HG03097 (cell line): Measurements from ENCODE around the gene DUOXA1.
"Not testable (repeated sequence)": the region's sequence is repeated elsewhere in the genome, so short reads cannot be mapped to it uniquely, and the experiment has no call there.

ENCODE experiments used
- ATAC-seq: cut with Tn5 transposase; IDR thresholded peaks from one replicate; pipeline ENCODE4 v1.9.1; 2021; ENCODE audit not compliant: unreplicated experiment, low FRiP score

Gene DUOXA1

DNA sequence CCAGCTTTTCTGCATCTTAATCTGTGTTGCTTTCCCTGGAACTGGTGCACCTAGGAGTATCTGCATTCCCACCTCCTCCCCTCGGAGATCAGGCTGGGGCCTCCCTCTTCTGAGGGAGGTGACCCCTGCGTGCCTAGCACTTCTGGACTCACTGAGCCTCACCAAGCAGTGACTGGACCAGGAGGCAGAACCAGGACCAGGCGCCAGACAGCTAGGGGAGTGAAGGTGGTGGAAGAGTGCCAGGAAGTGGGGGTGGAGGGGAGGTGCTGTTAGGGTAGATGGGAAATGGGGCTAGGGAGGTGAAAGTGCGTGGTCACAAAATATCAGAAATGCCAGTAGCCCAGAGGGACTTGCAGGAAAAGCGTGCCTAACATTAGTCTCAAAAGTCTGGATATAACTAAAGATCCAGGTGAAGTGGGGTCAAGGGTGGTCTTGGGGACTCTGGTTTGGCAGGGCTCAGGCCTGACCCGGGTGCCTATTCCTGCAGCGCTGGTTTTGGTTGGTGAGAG, 14.3 kb downstream of the DUOXA1 start:
- ATAC-seq, result no peak

DNA sequence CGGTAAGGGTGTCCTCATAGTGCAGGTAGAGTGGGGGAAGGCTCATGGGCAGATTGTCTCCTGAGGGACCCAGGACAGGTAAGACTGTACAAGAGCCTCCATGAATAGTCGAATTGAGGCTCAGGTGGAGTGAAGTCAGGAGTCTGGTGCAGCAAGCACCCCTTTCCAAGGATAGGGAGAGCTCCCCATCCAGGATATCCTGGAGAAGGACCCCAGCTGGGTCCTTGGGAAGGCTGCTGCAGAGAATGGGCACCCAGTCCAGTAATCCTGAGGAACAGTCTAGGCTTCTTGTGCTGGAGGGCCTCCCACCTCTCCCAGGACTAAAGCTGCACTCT, 15.0 kb downstream of the DUOXA1 start:
- no peak for ATAC-seq

DNA sequence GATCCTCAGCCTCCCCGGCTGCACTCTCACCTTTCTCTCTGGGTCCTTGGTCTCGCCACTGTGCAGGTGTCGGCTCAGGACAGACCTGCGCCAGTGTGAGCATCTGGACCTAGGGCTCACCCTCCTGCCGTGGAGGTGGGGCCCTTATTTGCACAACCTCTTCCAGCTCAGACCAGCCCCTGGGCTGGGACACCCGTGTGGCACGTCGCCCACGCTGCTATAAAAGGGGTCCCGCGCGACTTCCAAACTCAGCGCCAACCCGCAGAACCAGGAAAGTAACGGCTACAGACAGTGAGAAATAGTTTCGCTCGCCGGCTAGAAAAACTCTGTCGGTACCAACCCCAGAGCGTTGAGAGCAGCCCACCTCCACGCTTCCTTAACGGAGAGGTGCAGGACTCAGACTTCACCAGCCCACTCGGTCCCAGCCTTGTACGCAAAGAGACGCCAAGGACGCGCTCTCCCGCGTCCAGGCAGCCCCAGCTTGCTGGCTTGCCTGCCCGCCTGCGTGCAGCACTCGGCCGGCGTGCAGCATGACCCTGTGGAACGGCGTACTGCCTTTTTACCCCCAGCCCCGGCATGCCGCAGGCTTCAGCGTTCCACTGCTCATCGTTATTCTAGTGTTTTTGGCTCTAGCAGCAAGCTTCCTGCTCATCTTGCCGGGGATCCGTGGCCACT, 15.5 kb downstream of the DUOXA1 start, which contains the start of the genes DUOX2 and DUOXA2:
Gene DUOX2, minus strand, starts transcription at position 97 of the 675 bp plus-strand sequence. CDS start 761 bp downstream, outside the sequence.
Gene DUOXA2, plus strand, starts transcription at position 251 of the 675 bp plus-strand sequence. Its CDS starts 280 bp downstream, at position 531.
- ATAC-seq, result no peak

DNA sequence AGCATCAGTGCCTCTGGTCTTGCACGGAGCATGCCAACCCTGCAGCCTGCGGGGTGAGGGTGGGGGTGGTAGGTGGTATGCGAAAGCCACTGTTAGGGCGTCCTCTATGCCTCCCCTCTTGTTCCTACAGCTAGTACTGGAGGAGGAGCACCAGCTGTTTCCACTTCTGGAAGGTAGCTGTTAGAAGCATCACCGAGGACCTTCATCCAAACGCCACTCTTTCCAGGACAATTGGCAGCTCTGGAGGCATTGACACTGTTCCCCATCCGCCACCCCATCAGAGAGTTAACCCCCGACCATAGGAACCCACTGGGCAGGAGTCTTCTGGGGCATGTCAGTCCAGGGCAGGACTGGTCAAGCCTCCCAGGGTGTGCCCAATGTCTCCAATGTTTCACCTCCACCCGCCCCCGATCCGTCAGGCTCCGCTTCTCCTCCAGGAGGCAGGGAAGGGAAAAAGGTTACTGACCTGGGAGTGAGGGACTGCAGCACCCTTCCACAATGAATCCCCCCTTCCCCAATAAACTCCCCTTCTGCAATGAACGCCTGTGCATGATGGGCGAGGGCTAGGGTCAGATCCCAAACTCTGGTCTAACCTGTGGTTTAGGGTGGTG, 16.2 kb downstream of the DUOXA1 start:
- no peak for ATAC-seq

DNA sequence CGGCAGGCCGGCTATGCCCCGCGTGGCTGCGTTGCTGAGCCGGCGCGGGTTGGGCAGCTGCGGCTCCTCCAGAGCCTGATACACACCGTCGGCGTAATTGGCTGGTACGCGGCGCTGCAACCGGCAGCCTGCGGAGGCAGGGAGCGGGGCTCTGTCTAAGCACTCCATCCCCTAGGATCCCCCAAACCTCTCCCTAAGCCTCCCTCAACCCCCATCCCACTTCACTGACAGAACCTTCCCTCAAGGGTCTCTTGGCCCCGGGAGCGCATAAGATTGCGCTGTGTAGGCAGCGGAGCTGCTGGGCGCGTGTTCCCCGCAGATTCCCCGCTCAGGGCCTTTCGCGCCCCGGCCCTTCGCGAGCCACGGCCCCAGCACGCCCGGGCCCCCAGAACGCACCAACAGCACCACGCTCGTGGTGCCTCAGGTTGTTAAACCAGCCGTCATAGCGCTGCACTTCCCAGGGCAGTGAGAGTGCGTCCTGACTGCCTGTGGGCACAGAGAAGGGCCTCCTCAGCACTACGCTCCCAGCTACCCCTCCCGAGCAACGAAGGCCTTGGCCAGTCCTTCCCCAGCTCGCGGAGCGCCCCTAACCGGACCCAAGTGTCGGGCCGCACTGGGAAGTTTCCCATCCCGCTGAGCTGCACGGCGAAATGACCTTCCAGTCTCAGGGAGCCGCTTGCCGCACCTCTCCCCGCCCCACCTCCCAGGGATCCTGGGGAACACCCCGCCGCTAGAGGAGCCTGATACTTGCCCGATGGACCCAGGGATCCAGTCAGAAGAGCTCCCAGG, 16.9 kb downstream of the DUOXA1 start:
- no peak for ATAC-seq

DNA sequence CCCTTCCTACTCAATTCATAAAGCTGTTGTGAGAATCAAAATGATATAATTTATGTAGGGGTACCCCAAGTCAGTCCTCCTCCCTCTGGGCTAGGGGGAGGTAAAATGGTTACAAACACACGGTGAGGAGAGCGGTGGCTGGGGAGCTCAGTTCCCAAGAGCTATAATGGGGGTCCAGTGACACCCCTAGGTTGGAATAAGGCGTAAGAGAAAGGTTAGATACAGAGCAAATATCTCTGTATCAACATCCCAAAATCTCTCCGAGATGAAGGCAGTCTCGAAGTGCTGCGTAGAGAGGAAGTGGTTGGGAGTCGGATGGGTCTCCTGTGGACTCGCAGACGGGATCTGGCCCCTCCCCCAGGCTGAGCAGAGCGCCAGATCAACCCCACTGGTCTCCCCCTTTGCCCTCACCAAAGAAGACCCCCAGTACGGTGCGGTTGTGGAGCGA, 17.5 kb downstream of the DUOXA1 start:
- no peak for ATAC-seq

DNA sequence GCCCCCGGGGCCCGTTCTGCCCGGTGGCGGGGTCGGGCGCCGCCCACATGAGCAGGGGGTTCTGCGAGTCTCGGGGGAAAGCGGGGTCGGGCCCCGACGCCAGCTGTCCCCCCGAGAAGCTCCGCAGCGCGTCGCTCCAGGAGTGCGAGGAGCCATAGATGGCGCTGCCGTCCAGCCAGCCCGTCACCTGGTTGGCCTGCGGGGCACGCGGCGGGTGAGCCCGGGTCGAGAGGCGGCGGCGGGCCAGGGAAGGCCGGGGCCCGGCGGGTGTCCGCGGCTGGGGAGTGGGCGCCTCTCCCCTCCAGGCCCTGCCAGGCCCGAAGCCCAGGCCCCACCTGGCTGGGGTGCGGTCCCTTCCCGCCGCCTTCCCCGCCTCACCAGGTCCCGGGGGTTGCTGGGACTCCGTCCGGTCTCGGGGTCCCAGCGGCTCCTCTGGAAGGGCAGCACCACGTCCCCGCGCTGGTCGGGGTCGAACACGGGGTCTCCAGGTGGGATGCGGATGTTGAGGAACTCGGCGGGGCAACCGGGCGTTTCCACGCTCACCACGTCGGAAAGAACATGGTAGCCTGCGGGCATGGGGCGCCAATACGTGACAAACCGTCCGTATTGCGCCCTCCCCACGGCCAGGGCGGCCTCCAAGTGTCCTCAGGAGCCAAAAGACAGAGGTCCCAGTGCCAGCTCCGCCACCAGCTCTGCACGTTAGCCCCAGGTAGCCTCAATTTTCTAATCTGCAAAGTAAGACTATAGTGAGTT, 18.1 kb downstream of the DUOXA1 start:
- no peak for ATAC-seq

DNA sequence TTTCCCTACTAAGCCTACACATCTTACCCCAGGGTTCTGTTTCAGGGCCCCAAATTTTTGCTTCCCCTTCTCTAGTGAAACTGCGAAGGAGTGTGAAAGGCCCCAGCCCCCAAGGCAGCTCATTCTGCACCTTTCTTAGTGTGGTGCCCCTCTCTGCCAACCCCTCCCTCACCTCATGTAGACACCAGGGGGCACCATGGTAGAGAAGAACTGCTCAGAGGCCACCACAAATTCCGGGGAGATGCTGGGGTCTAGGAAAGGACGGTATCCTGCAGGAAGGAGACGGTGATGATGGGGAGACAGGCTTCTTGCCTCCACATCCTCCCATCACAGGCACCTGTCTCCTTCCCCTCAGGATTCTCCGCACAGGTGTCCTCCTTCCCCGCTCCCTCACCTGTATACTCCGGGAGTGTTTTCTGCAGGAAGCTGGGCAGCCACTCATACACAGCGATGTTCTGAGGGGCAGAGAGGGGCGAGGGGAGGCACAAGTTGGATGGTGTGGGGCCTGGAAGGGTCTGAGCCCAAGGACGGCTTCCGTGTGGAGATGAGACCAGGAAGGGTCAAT, 19.3 kb downstream of the DUOXA1 start:
- ATAC-seq, result no peak

DNA sequence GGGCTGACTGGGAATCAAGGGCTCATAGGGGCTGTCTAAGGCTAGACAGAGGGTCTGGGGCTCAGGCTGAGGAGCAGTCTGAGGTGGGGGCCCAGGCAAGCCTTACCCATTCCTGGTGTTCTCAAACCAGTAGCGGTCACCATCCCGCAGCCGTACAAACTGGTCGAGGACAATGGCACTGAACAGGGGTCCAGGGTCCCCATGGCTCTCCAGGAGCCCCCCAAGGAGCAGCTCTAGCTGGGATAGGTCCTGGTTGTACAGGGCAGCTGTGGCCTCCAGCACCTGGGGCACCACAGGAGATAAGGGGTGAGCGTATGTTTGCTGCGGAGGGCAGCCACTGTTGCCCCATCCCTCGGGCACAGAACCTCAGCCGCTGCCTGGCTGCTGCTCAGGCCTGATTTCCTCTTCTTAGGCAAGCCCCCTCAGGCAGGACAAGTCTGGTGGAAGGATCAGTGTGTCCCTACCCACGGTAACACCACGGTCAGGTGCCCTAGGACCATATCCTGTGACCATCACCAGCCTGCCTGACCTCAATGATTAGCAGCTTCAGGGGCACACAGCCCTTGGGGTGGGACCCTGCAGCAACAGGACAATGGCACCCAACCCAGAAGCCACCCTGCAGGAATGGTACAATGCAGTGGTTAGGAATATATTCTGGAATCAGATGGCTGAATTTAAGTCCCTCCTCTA, 21.6 kb downstream of the DUOXA1 start:
- no peak for ATAC-seq

DNA sequence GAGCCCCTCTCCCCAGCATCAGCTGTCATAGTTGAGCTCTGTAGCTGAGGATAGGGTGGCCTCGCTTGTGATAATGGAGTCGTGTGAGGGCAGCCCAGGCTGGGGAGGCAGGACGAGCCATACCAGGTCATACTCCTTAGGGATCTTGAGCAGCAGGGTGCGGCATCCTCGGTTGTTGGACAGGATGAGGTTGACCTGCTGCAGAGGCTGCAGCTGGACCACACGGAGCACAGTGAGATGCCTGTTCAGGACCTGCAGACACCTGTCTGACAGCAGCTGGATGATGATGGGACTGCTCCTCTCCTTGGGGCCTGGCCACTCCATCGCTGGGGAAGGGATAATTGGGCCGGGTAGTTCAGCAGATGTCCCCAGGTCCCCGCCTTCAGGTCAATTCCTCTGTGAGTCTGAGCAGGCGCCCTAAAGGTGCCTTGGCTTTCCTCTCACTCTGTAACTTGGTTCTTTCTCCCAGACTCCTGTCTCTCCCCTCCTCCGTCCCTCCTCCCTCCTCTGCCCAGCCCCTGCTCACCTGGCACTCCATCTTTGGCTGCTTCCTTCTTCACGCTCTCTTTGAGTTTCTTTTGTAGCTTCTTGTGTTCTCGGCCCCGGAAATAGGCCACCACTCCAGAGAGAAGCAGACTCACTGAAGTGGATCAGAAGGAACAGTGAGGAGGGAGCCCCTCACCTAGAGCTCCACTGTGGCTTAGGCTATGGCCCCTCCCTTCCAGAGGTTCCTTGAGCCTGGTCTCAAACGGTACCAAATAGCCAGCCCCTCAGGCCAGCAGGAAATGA, 23.5 kb downstream of the DUOXA1 start:
- no peak for ATAC-seq

DNA sequence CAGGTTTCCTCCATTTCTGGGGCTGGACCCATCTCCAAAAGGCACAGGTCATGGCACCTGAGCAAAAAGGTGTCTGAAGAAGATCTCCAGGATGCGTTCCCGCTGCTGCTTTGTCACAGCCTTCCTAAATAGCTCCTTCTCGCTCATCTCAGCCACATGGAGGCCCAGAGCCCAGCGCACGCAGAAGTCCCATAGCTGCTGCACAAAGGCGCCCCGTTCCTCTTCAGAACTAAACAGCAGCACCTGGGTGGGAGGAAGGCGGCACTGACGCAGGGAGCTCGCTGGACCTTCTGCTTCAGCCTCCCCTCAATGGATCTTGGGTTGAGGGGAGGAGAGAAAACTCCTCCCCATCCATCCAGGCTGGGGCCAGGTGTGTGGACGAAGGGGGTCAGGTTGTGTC, 24.1 kb downstream of the DUOXA1 start:
- no peak for ATAC-seq

DNA sequence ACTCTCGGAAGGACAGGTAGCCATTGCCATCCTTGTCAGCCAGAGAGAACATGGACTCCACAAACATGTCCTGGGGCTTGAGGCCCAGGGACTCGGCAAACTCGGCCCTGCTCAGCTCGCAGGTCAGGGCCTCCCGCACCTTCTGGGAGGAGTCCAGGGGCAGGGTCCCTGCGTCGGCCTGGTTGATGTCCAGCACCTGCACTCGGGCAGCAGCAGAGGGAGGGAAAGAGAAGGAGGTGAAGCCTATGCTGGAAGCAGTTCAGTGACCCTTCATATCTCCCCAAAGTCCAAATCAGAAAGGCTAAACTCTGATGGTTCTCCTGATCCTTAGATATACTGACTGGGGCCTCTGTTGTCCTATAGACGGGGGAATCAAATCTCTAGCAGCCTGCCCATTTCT, 25.5 kb downstream of the DUOXA1 start:
- not testable (repeated sequence) for ATAC-seq

DNA sequence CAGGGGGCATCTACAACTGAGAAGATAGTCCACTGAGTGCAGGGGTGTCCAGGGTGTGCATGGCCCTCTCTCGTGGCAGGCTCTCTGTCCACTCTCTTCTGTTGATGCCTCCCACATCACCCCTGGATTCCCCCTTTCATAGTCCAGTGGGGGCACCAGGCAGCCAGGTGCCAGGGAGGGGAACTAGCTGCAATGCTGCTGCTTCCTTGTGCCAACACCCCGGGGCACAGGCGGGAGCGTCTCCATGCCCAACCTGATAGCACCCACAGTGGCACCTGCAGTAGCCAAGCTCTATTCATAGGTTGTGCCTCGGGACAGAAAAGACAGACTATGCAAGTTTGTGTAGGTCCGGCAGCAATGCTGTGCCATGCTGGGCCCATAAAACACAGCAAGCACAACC, 27.5 kb downstream of the DUOXA1 start:
- ATAC-seq, result no peak

DNA sequence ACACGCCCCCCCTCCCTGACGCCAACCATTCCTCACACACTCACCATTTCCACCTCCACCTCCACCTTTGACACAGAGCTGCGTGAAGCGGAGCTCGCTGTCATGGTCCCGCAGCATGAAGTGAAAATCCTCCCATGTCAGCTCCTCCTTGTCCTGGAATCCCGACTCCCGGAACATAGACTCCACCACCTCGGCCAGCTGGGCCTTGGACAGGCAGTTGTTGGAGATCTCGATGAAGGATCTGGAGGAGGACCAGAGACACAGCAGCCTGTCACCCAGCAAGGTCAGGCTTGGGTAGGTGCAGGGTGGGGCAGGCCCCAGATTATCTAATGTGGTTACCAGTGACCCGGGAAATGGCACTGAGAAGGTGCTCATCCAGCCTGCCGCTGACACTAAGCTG, 27.9 kb downstream of the DUOXA1 start:
- ATAC-seq, result no peak

DNA sequence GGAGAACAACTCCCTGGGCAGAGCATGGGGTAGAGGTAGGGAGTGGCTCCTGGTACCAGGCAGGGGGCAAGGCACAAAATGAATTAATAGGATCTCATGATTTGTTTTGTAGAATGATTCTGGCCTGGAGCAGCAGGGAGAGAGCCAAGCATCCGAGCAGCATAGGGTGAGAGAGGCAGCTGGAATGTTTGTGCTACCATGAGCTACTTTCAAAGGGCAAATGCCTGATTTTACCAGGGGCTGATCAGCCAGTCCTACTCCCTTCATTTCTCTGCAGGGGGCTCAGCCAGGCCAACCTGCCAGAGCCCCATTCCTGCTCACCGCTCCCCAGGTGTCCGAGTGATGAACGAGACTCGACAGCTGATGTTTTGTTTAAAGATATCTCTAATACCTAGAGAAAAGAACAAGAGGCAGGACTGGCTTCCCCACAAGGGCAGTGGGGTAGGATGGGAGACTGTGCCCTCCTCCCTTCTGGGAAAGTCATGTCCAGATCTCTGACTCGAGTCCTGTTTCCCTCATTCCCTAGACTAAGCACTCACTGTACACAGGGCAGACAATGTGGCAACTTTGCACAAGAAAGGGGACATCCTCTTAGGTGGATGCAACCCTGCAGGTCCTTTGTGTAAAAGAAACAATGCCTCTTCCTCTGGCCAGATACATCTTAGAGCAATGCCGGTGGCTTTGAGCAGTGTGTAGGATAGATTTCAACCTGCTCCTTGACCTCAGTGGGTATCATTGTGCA, 28.6 kb downstream of the DUOXA1 start:
- ATAC-seq, result no peak

DNA sequence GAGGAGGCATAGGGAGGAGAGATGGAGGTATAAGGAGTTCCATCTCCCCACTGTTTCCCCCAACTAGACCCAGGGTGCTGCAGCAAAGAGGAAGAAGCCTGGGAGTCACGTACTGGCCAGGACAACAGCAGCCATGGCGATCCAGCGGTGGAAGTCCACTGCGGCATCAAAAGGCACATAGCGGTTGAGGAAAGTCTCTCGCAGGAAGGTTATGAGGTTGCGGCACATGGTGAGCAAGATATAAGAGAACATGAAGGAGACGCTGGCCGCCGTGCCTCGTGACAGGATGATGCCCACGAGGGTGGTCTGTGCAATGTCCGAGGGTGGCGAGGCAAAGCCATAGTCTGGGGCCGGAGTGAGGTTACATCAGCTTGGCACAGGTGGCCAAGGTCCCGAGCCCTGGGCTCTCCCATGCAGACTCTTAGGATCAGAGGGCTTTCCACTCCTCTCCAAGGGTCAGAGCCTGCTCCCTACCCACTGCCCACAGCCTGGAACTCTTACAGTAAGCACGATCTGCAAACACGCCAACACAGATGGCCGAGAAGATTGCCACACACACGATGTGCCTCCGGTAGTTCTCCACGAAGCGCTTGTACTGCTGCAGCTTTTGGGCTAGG, 30.0 kb downstream of the DUOXA1 start:
- ATAC-seq, result no peak

DNA sequence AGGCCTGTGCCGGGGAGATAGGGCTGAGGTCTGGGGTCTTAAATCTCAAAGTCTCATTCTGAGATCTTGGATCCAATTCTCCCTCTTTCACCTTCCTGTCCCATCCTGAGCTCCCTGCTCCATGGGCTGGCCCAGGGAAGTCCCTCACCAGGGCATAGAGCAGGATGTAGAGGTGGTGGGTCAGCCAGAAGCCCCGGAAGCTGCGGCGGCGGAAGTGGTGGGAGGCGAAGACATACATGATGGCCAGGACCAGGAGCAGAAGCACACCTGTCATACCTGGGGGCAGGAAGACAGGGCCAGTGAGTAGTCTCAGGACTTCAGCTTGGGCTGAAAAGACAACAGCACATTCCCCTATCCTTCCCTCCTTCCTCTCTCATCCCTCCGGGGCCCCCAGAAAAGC, 32.2 kb downstream of the DUOXA1 start:
- no peak for ATAC-seq

DNA sequence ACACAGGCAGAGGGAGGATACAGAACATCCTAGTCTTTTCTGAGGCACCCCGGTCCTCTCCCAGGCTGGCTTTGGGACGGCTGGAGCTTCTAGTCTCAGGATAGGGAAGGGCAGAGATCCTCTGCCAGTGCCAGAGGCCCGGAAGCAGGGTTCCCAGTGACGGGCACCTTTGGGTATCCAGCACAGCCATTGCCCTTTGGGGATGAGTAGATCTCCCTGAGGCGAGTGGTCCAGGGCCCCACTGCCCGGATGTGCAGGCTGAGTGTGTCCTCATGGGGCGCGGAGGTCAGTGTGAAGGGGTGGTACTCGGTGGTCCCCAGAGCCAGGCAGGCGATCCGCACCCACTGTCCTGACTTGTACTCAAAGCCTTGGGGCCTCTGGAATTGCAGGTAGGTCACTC, 34.0 kb downstream of the DUOXA1 start:
- no peak for ATAC-seq
